Right lobe of liver (tissue), 4 donors: ENCODE data around the gene ITSN1.

Experiments
- POLR2A ChIP-seq: fragments of 450-650 bp; IDR thresholded peaks from one replicate; pipeline ENCODE4 v1.6.1; 2017; ENCODE audit warnings: antibody characterized with exemption, mild to moderate bottlenecking
- TF ChIP-seq, protein P1 (sequence below), 4 donors: fragments of 200-600 bp in 3 of 4; fragments of 450-650 bp in 1 of 4; IDR thresholded peaks; one replicate each; pipeline versions ENCODE4 v1.5.1 to v1.8.0; 2016 to 2022; ENCODE audit warnings: antibody characterized with exemption in 4 of 4, mild to moderate bottlenecking in 2 of 4
- donor health status: DM: no; HTN: no; CAD: no.
- donor health status: DM: no; HTN: no; CAD: no.
- donor health status: DM: no; HTN: yes; CAD: no.

GRCh38 chr21:33886321-33886720 is 244.0 kb downstream of the ITSN1 start:
- TF ChIP-seq POLR2A: no peak
- TF ChIP-seq, protein P1, sequence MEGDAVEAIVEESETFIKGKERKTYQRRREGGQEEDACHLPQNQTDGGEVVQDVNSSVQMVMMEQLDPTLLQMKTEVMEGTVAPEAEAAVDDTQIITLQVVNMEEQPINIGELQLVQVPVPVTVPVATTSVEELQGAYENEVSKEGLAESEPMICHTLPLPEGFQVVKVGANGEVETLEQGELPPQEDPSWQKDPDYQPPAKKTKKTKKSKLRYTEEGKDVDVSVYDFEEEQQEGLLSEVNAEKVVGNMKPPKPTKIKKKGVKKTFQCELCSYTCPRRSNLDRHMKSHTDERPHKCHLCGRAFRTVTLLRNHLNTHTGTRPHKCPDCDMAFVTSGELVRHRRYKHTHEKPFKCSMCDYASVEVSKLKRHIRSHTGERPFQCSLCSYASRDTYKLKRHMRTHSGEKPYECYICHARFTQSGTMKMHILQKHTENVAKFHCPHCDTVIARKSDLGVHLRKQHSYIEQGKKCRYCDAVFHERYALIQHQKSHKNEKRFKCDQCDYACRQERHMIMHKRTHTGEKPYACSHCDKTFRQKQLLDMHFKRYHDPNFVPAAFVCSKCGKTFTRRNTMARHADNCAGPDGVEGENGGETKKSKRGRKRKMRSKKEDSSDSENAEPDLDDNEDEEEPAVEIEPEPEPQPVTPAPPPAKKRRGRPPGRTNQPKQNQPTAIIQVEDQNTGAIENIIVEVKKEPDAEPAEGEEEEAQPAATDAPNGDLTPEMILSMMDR (IDR thresholded peaks at IDR 0.05): no peak
